HTR-8/SVneo (cell line): ENCODE data around the gene ZNF462.
A peak's percentile ranks its signal among the peaks of the same experiment; 100 is the strongest.

Experiments
- DNase-seq: peaks from one replicate; pipeline ENCODE4 v3.0.0; 2011; ENCODE audit warnings: low spot score, mixed read lengths; ENCODE audit not compliant: insufficient read length
- FAIRE-seq: peaks from 2 replicates; lab custom pipeline; 2011; peaks lifted over from hg19 to GRCh38; lab: Jason Lieb, UNC

ZNF462 gene

DNA sequence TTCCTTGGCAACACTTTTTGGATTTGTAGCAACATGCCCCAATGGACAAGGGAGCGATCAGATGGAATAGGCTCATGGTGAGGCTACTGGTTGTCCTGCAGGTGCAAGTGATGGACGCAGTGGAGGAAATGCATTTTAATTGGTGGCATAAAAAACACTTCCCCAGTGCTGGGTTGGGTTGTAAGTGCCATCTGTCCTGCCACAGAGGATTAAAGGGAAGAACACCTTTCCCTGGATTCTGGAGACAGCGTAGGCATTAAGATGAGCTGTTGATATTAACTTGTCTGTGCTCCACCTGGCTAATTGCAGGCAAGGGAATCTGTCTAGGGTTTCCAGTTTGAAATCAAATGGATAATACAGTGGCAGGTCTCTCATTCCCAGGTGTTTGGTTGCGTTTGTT, 173.4 kb downstream of the ZNF462 start:
- DNase-seq (no peak), FAIRE-seq (no peak)

DNA sequence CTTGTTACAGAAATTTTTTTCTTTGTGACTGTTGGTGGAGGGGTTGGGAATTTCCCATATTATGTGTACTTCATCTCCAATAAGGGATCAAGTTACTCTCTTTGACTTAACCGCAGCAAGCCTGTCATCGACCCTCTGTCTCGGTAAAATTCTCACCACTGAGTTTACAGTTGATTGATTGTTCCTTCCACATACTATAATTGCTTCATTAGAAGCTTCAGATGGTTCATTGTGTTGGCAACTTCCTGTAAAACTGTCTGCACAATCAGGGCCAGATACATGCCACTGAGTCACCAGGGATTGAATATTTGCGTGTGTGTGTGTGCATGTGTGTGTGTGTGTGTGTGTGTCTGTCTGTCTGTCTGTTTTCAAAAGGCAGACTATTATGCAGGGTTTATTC, 176.6 kb downstream of the ZNF462 start:
- FAIRE-seq (peak; percentile 85), DNase-seq (peak; percentile 51)

DNA sequence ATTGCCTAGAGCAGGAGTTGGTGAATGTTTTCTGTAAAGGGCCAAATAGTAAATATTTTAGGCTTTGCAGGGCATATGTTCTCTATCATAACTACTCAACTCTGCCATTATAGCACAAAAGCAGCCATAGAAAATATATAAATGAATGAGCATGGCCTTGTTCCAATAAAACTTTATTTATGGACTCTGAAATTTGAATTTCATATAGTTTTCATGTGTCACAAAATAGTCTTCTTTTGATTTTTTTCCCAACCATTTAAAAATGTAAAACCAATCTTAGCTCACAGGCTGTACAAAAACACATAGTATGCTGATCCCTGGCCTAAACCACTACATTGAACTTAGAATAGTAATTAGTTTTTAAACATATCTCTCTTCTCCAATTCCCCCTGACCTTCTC, 179.6 kb downstream of the ZNF462 start:
- FAIRE-seq (no peak), DNase-seq (no peak)

DNA sequence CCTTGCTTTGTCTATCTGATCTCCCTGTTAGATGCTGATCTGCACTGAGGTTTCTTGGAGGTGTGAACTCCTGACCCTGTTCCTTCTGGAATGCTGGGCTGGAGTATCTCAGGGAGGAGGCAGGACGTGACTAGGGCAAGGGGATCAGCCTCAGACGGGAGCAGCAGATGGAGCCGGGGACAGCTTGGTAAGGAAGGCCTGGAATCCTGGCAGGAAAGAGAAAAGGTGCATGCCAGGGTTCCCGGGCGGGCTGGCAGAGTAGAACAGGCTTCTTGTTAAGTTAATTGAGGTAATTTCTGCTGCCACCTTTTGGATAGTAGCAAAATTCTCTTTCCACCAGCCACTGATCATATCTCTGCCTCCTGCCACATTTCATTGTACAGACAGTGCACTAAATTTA, 180.9 kb downstream of the ZNF462 start:
- peak; percentile 13 for DNase-seq
- no peak for FAIRE-seq

DNA sequence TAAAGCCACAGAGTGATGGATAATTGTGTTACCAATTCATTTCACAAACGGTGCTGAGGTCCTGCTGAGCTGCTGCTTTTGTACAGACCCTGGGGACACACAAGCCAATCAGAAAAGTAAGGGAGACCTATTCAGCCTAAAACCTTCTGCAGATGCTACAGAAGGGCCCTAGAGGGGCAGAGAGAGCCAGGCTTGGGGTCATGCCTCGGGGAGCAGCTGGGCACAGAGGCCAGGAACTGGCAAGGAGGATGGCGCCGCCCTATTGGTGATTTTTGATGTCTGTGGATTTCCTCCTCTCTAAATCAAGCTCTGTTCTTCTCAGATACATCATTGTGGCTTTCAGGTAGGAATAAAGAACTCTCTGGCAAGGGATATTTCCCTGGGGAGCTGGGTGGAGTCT, 181.9 kb downstream of the ZNF462 start:
- no peak for DNase-seq
- no peak for FAIRE-seq

DNA sequence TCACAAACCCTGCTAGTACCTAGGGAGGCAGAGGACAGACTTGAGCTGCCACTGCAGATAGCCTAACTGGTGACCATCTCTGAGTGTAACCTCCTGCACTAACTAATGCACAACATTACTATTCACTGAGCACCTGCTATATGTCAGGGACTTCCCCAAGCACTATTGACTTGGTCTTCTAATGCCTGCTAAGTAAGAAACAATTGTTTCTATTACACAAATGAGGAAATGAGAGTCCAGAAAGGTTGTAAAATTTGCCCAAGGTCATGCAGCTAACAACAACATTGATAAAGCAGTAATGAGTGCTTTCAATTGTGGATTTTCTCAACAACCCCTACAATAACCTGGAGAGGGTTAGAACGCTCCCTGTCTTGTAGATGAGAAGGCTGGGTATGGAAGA, 183.7 kb downstream of the ZNF462 start:
- FAIRE-seq (peak; percentile 62), DNase-seq (no peak)

DNA sequence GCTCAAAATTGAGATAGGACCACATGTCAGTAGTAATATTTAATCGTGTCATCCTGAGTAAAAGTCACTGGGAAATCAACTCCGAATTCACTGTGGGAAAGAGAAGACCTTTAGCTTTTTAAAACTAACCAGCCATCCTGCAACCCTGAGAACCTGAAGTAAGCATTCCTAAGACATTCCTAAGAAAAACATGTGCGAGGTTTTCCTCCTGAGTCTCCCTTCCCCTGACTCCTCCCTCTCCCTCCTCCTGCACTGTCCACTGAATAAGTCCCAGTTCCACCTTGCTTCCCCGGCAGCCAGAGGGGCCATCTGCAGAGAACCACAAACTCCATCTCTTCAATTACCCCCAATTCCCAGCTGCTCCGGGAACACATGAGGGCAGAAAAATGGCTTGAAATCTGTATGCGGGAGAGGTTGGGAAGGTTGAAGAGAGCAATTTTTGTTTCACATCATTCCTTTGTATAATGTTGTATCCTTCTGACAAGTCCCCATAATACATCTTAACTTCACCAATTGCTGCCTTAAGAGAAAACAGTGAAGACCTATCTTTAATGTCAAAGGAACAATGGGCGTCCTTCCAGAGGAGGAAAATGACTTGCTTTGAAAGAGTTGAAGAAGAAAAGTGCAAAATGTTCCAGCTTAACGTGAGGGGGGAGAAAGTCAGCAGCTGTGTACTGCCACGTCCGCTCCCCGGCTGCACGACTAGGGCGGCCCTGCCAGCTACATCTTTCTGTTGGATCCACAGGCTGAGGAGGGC, 186.3 kb downstream of the ZNF462 start:
- DNase-seq (no peak), FAIRE-seq (no peak)

DNA sequence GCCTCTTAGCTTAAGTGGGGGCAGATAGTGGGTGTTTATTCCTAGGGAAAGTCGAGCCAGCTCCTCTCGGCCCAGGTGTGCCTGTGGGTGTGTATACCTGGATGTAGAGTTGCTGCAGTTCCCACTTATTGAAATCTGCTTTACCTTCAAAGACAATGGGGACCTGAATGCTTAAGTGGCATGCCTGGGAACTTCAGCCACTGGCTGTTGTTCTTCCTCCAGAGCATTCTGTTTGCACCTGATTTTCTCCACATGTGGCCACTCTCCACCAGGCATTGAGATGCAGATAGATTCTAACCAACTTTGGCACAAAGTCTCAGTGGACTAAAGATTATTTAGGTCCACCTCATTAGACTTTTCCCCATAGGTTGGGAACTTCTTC, 186.8 kb downstream of the ZNF462 start:
- DNase-seq: no peak
- FAIRE-seq: no peak

DNA sequence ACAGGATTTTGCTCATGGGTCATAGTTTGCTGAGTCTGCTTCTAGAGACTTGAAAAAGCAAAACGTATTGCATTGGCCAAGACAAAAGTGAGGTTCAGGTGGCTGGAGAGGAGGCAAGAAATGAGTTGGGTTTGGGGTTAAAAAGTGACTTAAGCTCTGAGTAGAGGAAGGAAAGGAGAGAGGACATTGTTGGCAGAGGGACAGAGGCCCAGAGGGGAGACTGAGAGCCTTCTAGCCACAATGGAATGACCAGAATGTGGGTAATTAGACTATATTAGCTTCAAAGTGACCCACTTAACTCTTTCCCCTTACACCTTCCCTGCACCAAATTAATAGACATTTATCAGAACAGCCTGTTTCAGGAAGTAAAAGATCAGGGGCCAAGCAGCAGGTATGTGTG, 188.4 kb downstream of the ZNF462 start:
- FAIRE-seq: no peak
- DNase-seq: no peak

DNA sequence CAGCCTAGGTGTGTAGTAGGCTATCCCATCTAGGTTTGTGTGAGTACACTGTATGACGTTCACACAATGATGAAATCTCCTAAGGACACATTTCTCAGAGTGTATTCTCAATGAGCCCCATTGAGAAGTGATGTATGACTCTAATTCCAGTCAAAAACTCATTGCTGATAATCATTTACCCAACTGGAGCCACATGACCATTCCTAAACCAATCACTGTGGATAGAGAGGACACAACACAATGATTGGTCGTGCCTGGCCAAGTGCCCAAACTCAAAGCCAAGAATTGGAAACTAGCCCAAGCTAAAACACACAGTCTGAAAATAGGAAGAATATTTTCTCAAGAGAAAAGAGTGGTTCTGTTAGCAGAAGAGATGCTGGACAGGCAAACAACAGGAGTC, 191.2 kb downstream of the ZNF462 start:
- FAIRE-seq (no peak), DNase-seq (no peak)

DNA sequence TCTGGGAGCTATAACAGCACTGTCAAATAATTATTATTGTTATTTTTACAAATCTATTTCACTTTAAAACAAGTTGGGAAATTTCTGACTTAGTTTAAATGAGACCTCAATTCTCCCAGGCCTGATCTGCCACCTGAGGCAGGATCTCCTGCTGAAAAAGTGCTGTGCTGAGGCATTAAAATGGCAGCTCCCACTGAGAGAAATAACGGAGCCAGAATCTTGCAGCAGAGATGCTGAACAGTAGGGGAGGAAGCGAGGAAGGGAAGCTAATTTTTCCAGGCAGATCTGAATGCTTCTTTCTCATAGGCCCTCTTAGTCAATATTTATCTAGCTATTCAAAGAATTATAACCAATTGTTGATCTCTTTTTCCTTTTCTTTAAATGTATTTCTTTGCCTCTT, 196.3 kb downstream of the ZNF462 start:
- FAIRE-seq (no peak), DNase-seq (no peak)

DNA sequence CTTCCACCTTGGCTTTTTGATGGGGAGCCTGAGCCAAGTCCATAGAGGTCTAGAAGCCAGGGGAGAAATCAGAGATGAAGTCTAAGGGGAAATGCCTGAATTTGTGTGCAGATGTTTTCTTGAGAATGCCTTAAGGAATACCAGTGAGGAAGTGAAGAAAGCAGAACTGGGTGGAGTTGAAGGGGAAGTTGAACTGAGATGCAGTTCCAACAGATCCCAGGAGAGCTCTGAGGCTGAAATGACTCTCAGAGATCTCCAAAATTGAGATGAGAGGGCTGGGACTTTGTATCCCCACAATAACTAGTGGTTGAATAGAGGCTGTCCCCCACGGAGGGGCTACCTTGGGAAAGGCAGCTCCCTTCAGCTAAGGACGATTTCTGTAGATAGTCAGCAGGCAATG, 197.1 kb downstream of the ZNF462 start:
- DNase-seq: no peak
- FAIRE-seq: no peak
